ENCODE results near the gene TMPRSS9. TPM values are rescaled to one million over a fixed set of nuclear protein-coding genes. Genes with fewer than 3 reads are reported as not detected.

Gene TMPRSS9
- total RNA-seq, 1 experiment from 2014 or later = 0.57 TPM

GRCh38 chr19:2357279-2358206, 2.5 kb upstream of the TMPRSS9 start:
- H3K27me3 Mint-ChIP-seq (ENCODE audit: low read depth) = peaks cover 11% of the 10 kb centered on the region
- no peak for ATAC-seq
- H3K36me3 Mint-ChIP-seq = no peaks in the 10 kb centered on the region
- CTCF ChIA-PET = no interaction called here
- POLR2A ChIA-PET = no interaction called here
- no peaks in the 10 kb centered on the region for H3K9me3 Mint-ChIP-seq
- H3K4me1 Mint-ChIP-seq = peaks cover 5% of the 10 kb centered on the region
- no peak for DNase-seq (ENCODE audit: low spot score)
- H3K4me3 Mint-ChIP-seq = no peak overlapping the region
- no peak for TF ChIP-seq AFF4 (CRISPR knock-in tag; IDR thresholded peaks at IDR 0.05; ENCODE audit: borderline replicate concordance)
- TF ChIP-seq E2F5 (CRISPR knock-in tag; IDR thresholded peaks at IDR 0.05) = no peak
- no peak for TF ChIP-seq CDX4 (CRISPR knock-in tag; IDR thresholded peaks at IDR 0.05; ENCODE audit: borderline replicate concordance)
- TF ChIP-seq TEAD1 (CRISPR knock-in tag; IDR thresholded peaks at IDR 0.05) = no peak
- no peak for TF ChIP-seq CREM (CRISPR knock-in tag; IDR thresholded peaks at IDR 0.05)
- no peak for TF ChIP-seq ZNF263 (CRISPR knock-in tag; IDR thresholded peaks at IDR 0.05; ENCODE audit: low read depth)
- no peak for TF ChIP-seq USF2 (CRISPR knock-in tag; IDR thresholded peaks at IDR 0.05)
- TF ChIP-seq AR (CRISPR knock-in tag; IDR thresholded peaks at IDR 0.05) = no peak
- TF ChIP-seq HMGA2 (CRISPR knock-in tag; IDR thresholded peaks at IDR 0.05) = no peak
- no peak for TF ChIP-seq JAZF1 (CRISPR knock-in tag; IDR thresholded peaks at IDR 0.05)
- TF ChIP-seq KAT7 (CRISPR knock-in tag; IDR thresholded peaks at IDR 0.05; ENCODE audit: borderline replicate concordance) = no peak
- no peak for TF ChIP-seq ATF2 (CRISPR knock-in tag; IDR thresholded peaks at IDR 0.05; ENCODE audit: borderline replicate concordance, low read depth)
- no peak for TF ChIP-seq ETV6 (CRISPR knock-in tag; IDR thresholded peaks at IDR 0.05)
- TF ChIP-seq NR3C1 (CRISPR knock-in tag; conservative IDR thresholded peaks at IDR 0.05; ENCODE audit: low read depth) = no peak
- no peak for TF ChIP-seq SOX15 (CRISPR knock-in tag; IDR thresholded peaks at IDR 0.05)
- no peak for TF ChIP-seq ZNF396 (CRISPR knock-in tag; IDR thresholded peaks at IDR 0.05; ENCODE audit: borderline replicate concordance)
- no peak for TF ChIP-seq NFATC4 (CRISPR knock-in tag; IDR thresholded peaks at IDR 0.05)
- no peak for TF ChIP-seq MYBL2 (CRISPR knock-in tag; IDR thresholded peaks at IDR 0.05)
- TF ChIP-seq SMAD3 (CRISPR knock-in tag; IDR thresholded peaks at IDR 0.05; ENCODE audit: borderline replicate concordance) = no peak
- no peak for TF ChIP-seq PRDM15 (CRISPR knock-in tag; IDR thresholded peaks at IDR 0.05)
- no peak overlapping the region for H3K27ac Mint-ChIP-seq

Data from WTC11 (cell line).